ENCODE results near the gene GID4. TPM values are rescaled to one million over a fixed set of nuclear protein-coding genes. Genes with fewer than 3 reads are reported as not detected.

GID4 gene
- total and polyA plus RNA-seq, 9 of the 15 experiments (the other 6 are each of a cell fraction or from before 2014, with no cell fraction given), result 1.2 to 6.4 (median 3.7) TPM

DNA sequence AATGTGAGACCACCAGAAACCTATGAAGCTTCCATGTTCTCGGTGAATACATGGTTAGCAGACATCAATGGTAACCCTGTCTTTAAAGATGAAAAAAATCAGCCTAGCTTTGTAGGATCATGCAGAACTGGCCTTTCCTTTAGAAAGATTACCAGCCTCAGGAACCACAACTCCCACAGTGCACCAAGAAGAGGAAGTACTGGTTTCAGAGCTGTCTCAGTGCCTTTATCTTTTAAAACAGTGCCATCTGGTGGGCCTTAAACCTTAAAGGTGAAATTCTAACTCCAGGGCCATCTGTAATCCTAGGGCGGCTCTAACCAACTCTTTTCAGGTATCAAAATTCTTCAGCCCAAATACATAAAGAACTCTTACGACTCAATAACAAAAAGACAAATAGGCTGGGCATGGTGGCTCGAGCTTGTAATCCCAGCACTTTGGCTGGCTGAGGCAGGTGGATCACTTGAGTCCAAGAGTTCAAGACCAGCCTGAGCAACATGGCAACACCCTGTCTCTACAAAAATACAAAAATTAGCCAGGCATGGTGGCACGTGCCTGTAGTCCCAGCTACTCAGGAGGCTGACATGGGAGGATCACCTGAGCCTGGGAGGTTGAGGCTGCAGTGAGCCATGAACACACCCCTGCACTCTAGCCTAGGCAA is 5.6 kb upstream of the GID4 start (continued):
- TF ChIP-seq, protein P1, sequence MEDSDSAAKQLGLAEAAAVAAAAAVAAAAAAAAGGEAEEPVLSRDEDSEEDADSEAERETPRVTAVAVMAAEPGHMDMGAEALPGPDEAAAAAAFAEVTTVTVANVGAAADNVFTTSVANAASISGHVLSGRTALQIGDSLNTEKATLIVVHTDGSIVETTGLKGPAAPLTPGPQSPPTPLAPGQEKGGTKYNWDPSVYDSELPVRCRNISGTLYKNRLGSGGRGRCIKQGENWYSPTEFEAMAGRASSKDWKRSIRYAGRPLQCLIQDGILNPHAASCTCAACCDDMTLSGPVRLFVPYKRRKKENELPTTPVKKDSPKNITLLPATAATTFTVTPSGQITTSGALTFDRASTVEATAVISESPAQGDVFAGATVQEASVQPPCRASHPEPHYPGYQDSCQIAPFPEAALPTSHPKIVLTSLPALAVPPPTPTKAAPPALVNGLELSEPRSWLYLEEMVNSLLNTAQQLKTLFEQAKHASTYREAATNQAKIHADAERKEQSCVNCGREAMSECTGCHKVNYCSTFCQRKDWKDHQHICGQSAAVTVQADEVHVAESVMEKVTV (CRISPR knock-in tag; IDR thresholded peaks at IDR 0.05), result peak; percentile 67
- no peak for TF ChIP-seq SMAD3 (CRISPR knock-in tag; conservative IDR thresholded peaks at IDR 0.05)
- no peak for TF ChIP-seq EGR1 (conservative IDR thresholded peaks at IDR 0.05)
- TF ChIP-seq RNF2 (IDR thresholded peaks at IDR 0.05), result no peak
- no peak for TF ChIP-seq CCNT2 (IDR thresholded peaks at IDR 0.05; ENCODE audit: borderline replicate concordance, extremely low read depth, insufficient read length, low read depth, low read length)
- TF ChIP-seq CREBBP (IDR thresholded peaks at IDR 0.05; ENCODE audit: low read depth, low read length), result no peak
- no peak for TF ChIP-seq PCBP2 (IDR thresholded peaks at IDR 0.05; ENCODE audit: low read depth, low read length, poor library complexity, severe bottlenecking)
- no peak for TF ChIP-seq NFE2L1 (tag; IDR thresholded peaks at IDR 0.05; ENCODE audit: borderline replicate concordance, low read depth)
- TF ChIP-seq TBL1XR1 (IDR thresholded peaks at IDR 0.05; ENCODE audit: low read length in 2 of 2), result no peak
- TF ChIP-seq ZFP36 (IDR thresholded peaks at IDR 0.05; ENCODE audit: low read depth, low read length, partially characterized antibody), result no peak
- TF ChIP-seq, protein P2, sequence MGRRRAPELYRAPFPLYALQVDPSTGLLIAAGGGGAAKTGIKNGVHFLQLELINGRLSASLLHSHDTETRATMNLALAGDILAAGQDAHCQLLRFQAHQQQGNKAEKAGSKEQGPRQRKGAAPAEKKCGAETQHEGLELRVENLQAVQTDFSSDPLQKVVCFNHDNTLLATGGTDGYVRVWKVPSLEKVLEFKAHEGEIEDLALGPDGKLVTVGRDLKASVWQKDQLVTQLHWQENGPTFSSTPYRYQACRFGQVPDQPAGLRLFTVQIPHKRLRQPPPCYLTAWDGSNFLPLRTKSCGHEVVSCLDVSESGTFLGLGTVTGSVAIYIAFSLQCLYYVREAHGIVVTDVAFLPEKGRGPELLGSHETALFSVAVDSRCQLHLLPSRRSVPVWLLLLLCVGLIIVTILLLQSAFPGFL (CRISPR knock-in tag; IDR thresholded peaks at IDR 0.05), result no peak
- no peak for TF ChIP-seq HDAC8 (tag; IDR thresholded peaks at IDR 0.05)
- TF ChIP-seq SNIP1 (IDR thresholded peaks at IDR 0.05; ENCODE audit: low read depth), result no peak
- peak; percentile 50 for TF ChIP-seq RBM25 (IDR thresholded peaks at IDR 0.05; ENCODE audit: low read depth, low read length, severe bottlenecking)
- no peak for TF ChIP-seq ZFP1 (CRISPR knock-in tag; IDR thresholded peaks at IDR 0.05)
- TF ChIP-seq REST (IDR thresholded peaks at IDR 0.05; ENCODE audit: borderline replicate concordance), result peak; percentile 78; the same call in 1 of the 2 replicates
- TF ChIP-seq REST (CRISPR knock-in tag; IDR thresholded peaks at IDR 0.05; ENCODE audit: low read depth), result no peak
